MCF 10A (cell line): ENCODE results near the gene HPCA. TPM values are rescaled to one million over a fixed set of nuclear protein-coding genes. Genes with fewer than 3 reads are reported as not detected.

ENCODE experiments used
- total RNA-seq: library from RNA; stranded (reverse); gene quantifications from 2 replicates; pipeline ENCODE4 v1.2.3, GENCODE V29; 2022

HPCA gene
- total RNA-seq, 1 experiment from 2014 or later, result not detected

Other genes starting within 250 kb of the HPCA start
- gene ZBTB8OS, start 235.9 kb upstream of the HPCA start, total RNA-seq, result 66.2 and 81.1 TPM in 2 replicates
- 165 and 179 TPM in 2 replicates for gene RBBP4, start 235.3 kb upstream of the HPCA start, total RNA-seq
- 1.1 and 1.9 TPM in 2 replicates for gene SYNC, start 183.7 kb upstream of the HPCA start, total RNA-seq
- gene YARS1, start 69.1 kb upstream of the HPCA start, total RNA-seq, result 347 and 372 TPM in 2 replicates
- 24.4 and 34.1 TPM in 2 replicates for gene S100PBP, start 68.8 kb upstream of the HPCA start, total RNA-seq
- gene FNDC5, start 15.6 kb upstream of the HPCA start, total RNA-seq, result not detected in 2 replicates
- gene TMEM54, start 14.9 kb downstream of the HPCA start, total RNA-seq, result 6.2 and 12.1 TPM in 2 replicates
- 38.0 and 41.3 TPM in 2 replicates for gene RNF19B, start 78.3 kb downstream of the HPCA start, total RNA-seq
- gene AK2, start 150.4 kb downstream of the HPCA start, total RNA-seq, result 286 and 390 TPM in 2 replicates
- 1.6 and 4.3 TPM in 2 replicates for gene AZIN2, start 194.7 kb downstream of the HPCA start, total RNA-seq